ENCODE data around the gene DPEP1.
"Not testable (repeated sequence)": the region's sequence is repeated elsewhere in the genome, so short reads cannot be mapped to it uniquely, and the experiment has no call there.

The DPEP1 gene

GRCh38 chr16:89621698-89622409, 8.4 kb downstream of the DPEP1 start:
- Histone ChIP-seq H3K4me3 (ENCODE audit: low read depth, low read length) (no peak overlapping the region), H3K27ac (ENCODE audit: low read depth, low read length) (no peak overlapping the region), H2AFZ (ENCODE audit: low read length, unreplicated experiment) (no peak overlapping the region), H3K36me3 (ENCODE audit: insufficient read depth, low read length) (no peaks in the 10 kb centered on the region), H3K79me2 (ENCODE audit: control insufficient read depth, insufficient read depth, low read length, unreplicated experiment) (no peaks in the 10 kb centered on the region), H3K4me1 (ENCODE audit: control insufficient read depth, insufficient read depth, low read length, unreplicated experiment) (peaks cover 4% of the 10 kb centered on the region), H3K27me3 (ENCODE audit: insufficient read depth, low read length) (no peaks in the 10 kb centered on the region)

- Histone ChIP-seq H3K79me2 (ENCODE audit: control insufficient read depth, insufficient read depth, low read length, unreplicated experiment) (no peaks in the 10 kb centered on the region), H2AFZ (ENCODE audit: low read length, unreplicated experiment) (peak overlapping the region; percentile 89), H3K36me3 (ENCODE audit: insufficient read depth, low read length) (no peaks in the 10 kb centered on the region), H3K27ac (ENCODE audit: low read depth, low read length) (no peak overlapping the region), H3K4me3 (ENCODE audit: low read depth, low read length) (no peak overlapping the region), H3K27me3 (ENCODE audit: insufficient read depth, low read length) (no peaks in the 10 kb centered on the region), H3K4me1 (ENCODE audit: control insufficient read depth, insufficient read depth, low read length, unreplicated experiment) (peaks cover 4% of the 10 kb centered on the region)
Observed at GRCh38 chr16:89623511-89624261, 10.2 kb downstream of the DPEP1 start.

- H3K27me3 ChIP-seq (ENCODE audit: insufficient read depth, low read length) = no peaks in the 10 kb centered on the region
- H3K36me3 ChIP-seq (ENCODE audit: insufficient read depth, low read length) = no peaks in the 10 kb centered on the region
- H3K27ac ChIP-seq (ENCODE audit: low read depth, low read length) = no peak overlapping the region
- no peak overlapping the region for H2AFZ ChIP-seq (ENCODE audit: low read length, unreplicated experiment)
- no peak overlapping the region for H3K4me3 ChIP-seq (ENCODE audit: low read depth, low read length)
- H3K4me1 ChIP-seq (ENCODE audit: control insufficient read depth, insufficient read depth, low read length, unreplicated experiment) = peaks cover 4% of the 10 kb centered on the region
- no peaks in the 10 kb centered on the region for H3K79me2 ChIP-seq (ENCODE audit: control insufficient read depth, insufficient read depth, low read length, unreplicated experiment)
Observed at GRCh38 chr16:89624777-89625761, 11.6 kb downstream of the DPEP1 start.

GRCh38 chr16:89629827-89630610, 16.6 kb downstream of the DPEP1 start:
- Histone ChIP-seq H3K36me3 (ENCODE audit: insufficient read depth, low read length) (no peaks in the 10 kb centered on the region), H3K79me2 (ENCODE audit: control insufficient read depth, insufficient read depth, low read length, unreplicated experiment) (no peaks in the 10 kb centered on the region), H3K4me3 (ENCODE audit: low read depth, low read length) (no peak overlapping the region), H3K27me3 (ENCODE audit: insufficient read depth, low read length) (no peaks in the 10 kb centered on the region), H3K4me1 (ENCODE audit: control insufficient read depth, insufficient read depth, low read length, unreplicated experiment) (peaks cover 17% of the 10 kb centered on the region), H2AFZ (ENCODE audit: low read length, unreplicated experiment) (no peak overlapping the region), H3K27ac (ENCODE audit: low read depth, low read length) (no peak overlapping the region)

GRCh38 chr16:89633064-89633631, 19.7 kb downstream of the DPEP1 start:
- H3K27ac ChIP-seq (ENCODE audit: low read depth, low read length) = peak overlapping the region; percentile 58; the same call in 1 of the 2 replicates
- H3K4me1 ChIP-seq (ENCODE audit: control insufficient read depth, insufficient read depth, low read length, unreplicated experiment) = peaks cover 17% of the 10 kb centered on the region
- H2AFZ ChIP-seq (ENCODE audit: low read length, unreplicated experiment) = no peak overlapping the region
- H3K36me3 ChIP-seq (ENCODE audit: insufficient read depth, low read length) = no peaks in the 10 kb centered on the region
- no peaks in the 10 kb centered on the region for H3K79me2 ChIP-seq (ENCODE audit: control insufficient read depth, insufficient read depth, low read length, unreplicated experiment)
- H3K4me3 ChIP-seq (ENCODE audit: low read depth, low read length) = peak overlapping the region; percentile 14; the same call in 1 of the 2 replicates
- H3K27me3 ChIP-seq (ENCODE audit: insufficient read depth, low read length) = no peaks in the 10 kb centered on the region

GRCh38 chr16:89634463-89635385, 21.3 kb downstream of the DPEP1 start:
- not testable (repeated sequence) for H3K36me3 ChIP-seq (ENCODE audit: insufficient read depth, low read length); H2AFZ ChIP-seq (ENCODE audit: low read length, unreplicated experiment); H3K79me2 ChIP-seq (ENCODE audit: control insufficient read depth, insufficient read depth, low read length, unreplicated experiment); H3K4me3 ChIP-seq (ENCODE audit: low read depth, low read length); H3K27me3 ChIP-seq (ENCODE audit: insufficient read depth, low read length); H3K27ac ChIP-seq (ENCODE audit: low read depth, low read length)
- peaks cover 17% of the 10 kb centered on the region for H3K4me1 ChIP-seq (ENCODE audit: control insufficient read depth, insufficient read depth, low read length, unreplicated experiment)

GRCh38 chr16:89636663-89637062, 23.2 kb downstream of the DPEP1 start:
- no peaks in the 10 kb centered on the region for H3K79me2 ChIP-seq (ENCODE audit: control insufficient read depth, insufficient read depth, low read length, unreplicated experiment)
- no peak overlapping the region for H3K27ac ChIP-seq (ENCODE audit: low read depth, low read length)
- H3K27me3 ChIP-seq (ENCODE audit: insufficient read depth, low read length) = no peaks in the 10 kb centered on the region
- H3K4me1 ChIP-seq (ENCODE audit: control insufficient read depth, insufficient read depth, low read length, unreplicated experiment) = peaks cover 20% of the 10 kb centered on the region
- H3K36me3 ChIP-seq (ENCODE audit: insufficient read depth, low read length) = no peaks in the 10 kb centered on the region
- no peak overlapping the region for H3K4me3 ChIP-seq (ENCODE audit: low read depth, low read length)
- no peak overlapping the region for H2AFZ ChIP-seq (ENCODE audit: low read length, unreplicated experiment)

- H3K27ac ChIP-seq (ENCODE audit: low read depth, low read length) = no peak overlapping the region
- H3K4me1 ChIP-seq (ENCODE audit: control insufficient read depth, insufficient read depth, low read length, unreplicated experiment) = peaks cover 18% of the 10 kb centered on the region
- no peak overlapping the region for H3K4me3 ChIP-seq (ENCODE audit: low read depth, low read length)
- H3K36me3 ChIP-seq (ENCODE audit: insufficient read depth, low read length) = no peaks in the 10 kb centered on the region
- no peak overlapping the region for H2AFZ ChIP-seq (ENCODE audit: low read length, unreplicated experiment)
- no peaks in the 10 kb centered on the region for H3K79me2 ChIP-seq (ENCODE audit: control insufficient read depth, insufficient read depth, low read length, unreplicated experiment)
- no peaks in the 10 kb centered on the region for H3K27me3 ChIP-seq (ENCODE audit: insufficient read depth, low read length)
Observed at GRCh38 chr16:89637379-89637778, 23.9 kb downstream of the DPEP1 start.

- Histone ChIP-seq H3K27ac (ENCODE audit: low read depth, low read length) (no peak overlapping the region), H3K4me1 (ENCODE audit: control insufficient read depth, insufficient read depth, low read length, unreplicated experiment) (peaks cover 8% of the 10 kb centered on the region), H3K27me3 (ENCODE audit: insufficient read depth, low read length) (no peaks in the 10 kb centered on the region), H2AFZ (ENCODE audit: low read length, unreplicated experiment) (no peak overlapping the region), H3K79me2 (ENCODE audit: control insufficient read depth, insufficient read depth, low read length, unreplicated experiment) (no peaks in the 10 kb centered on the region), H3K36me3 (ENCODE audit: insufficient read depth, low read length) (no peaks in the 10 kb centered on the region), H3K4me3 (ENCODE audit: low read depth, low read length) (no peak overlapping the region)
Observed at GRCh38 chr16:89638455-89638854, 25.0 kb downstream of the DPEP1 start.

Data from ACC112 (cell line).